Mesenchymal stem cell (in vitro differentiated cells and primary cell): ENCODE data around the gene DISC1.

Source experiments
- DNase-seq: peaks from one replicate; pipeline ENCODE4 v3.0.0-alpha.2; 2013
- H2AFZ ChIP-seq: one replicate; pipeline ENCODE4 v1.6.1; 2013; ENCODE audit warnings: low read depth, mild to moderate bottlenecking, control low read depth, inconsistent platforms, low read length, moderate library complexity
- H2AK5ac ChIP-seq: 2 replicates; pipeline ENCODE4 v1.6.1; 2013; ENCODE audit warnings: low read length, moderate library complexity, mild to moderate bottlenecking, inconsistent platforms; ENCODE audit not compliant: severe bottlenecking
- H2BK120ac ChIP-seq: one replicate; pipeline ENCODE4 v1.6.1; 2013; ENCODE audit warnings: low read depth, mild to moderate bottlenecking, inconsistent platforms, low read length, moderate library complexity
- H2BK12ac ChIP-seq, 2 experiments: one replicate each; pipeline ENCODE4 v1.6.1; 2013; ENCODE audit warnings: inconsistent platforms in 2 of 2, low read length in 2 of 2, mild to moderate bottlenecking in 2 of 2, moderate library complexity in 2 of 2, control low read depth in 1 of 2
- H2BK15ac ChIP-seq: one replicate; pipeline ENCODE4 v1.6.1; 2013; ENCODE audit warnings: mild to moderate bottlenecking, low read depth, inconsistent platforms; ENCODE audit not compliant: poor library complexity, severe bottlenecking
- H2BK5ac ChIP-seq: 2 replicates; pipeline ENCODE4 v1.6.1; 2013; ENCODE audit warnings: low read depth, mild to moderate bottlenecking, low read length, control low read depth, inconsistent platforms; ENCODE audit not compliant: poor library complexity, severe bottlenecking
- H3K14ac ChIP-seq, 2 experiments: one replicate each; pipeline ENCODE4 v1.6.1; 2013; ENCODE audit warnings: inconsistent platforms in 2 of 2, low read length in 2 of 2, control low read depth in 1 of 2, mild to moderate bottlenecking in 1 of 2, moderate library complexity in 1 of 2
- H3K18ac ChIP-seq, 2 experiments: one replicate each; pipeline ENCODE4 v1.6.1; 2013; ENCODE audit warnings: inconsistent platforms in 2 of 2, low read length in 2 of 2, control low read depth in 1 of 2, low read depth in 1 of 2, mild to moderate bottlenecking in 1 of 2
- H3K23ac ChIP-seq, 2 experiments: one replicate each; pipeline ENCODE4 v1.6.1; 2013; ENCODE audit warnings: inconsistent platforms in 2 of 2, low read length in 2 of 2, mild to moderate bottlenecking in 2 of 2, moderate library complexity in 2 of 2, control low read depth in 1 of 2
- H3K27ac ChIP-seq: 2 replicates; pipeline ENCODE4 v1.5.1; 2013; ENCODE audit warnings: mild to moderate bottlenecking, moderate library complexity, low read length, control low read depth, inconsistent platforms; ENCODE audit not compliant: poor library complexity, severe bottlenecking
- H3K27me3 ChIP-seq, 2 experiments: 2 replicates each; pipeline versions ENCODE4 v1.6.1 to v1.7.0; 2013; ENCODE audit warnings: low read length in 2 of 2, mild to moderate bottlenecking in 2 of 2, moderate library complexity in 2 of 2, control low read depth in 1 of 2, inconsistent platforms in 1 of 2; ENCODE audit not compliant: control insufficient read depth in 1 of 2, insufficient read depth in 1 of 2
- H3K36me3 ChIP-seq, 2 experiments: 2 replicates each; pipeline versions ENCODE4 v1.6.1 to v1.7.0; 2013; ENCODE audit warnings: low read length in 2 of 2, control low read depth in 1 of 2, inconsistent platforms in 1 of 2, low read depth in 1 of 2, mild to moderate bottlenecking in 1 of 2; ENCODE audit not compliant: insufficient read depth in 2 of 2, control insufficient read depth in 1 of 2
- H3K4ac ChIP-seq, 2 experiments: one replicate each; pipeline ENCODE4 v1.6.1; 2013; ENCODE audit warnings: inconsistent platforms in 2 of 2, low read length in 2 of 2, mild to moderate bottlenecking in 2 of 2, moderate library complexity in 2 of 2, control low read depth in 1 of 2, low read depth in 1 of 2
- H3K4me1 ChIP-seq: 2 replicates; pipeline ENCODE4 v1.6.1; 2013; ENCODE audit warnings: low read depth, low read length, control low read depth; ENCODE audit not compliant: control insufficient read depth, insufficient read depth
- H3K4me2 ChIP-seq: 2 replicates; pipeline ENCODE4 v1.6.1; 2013; ENCODE audit warnings: low read length, mild to moderate bottlenecking, inconsistent platforms; ENCODE audit not compliant: poor library complexity, severe bottlenecking
- H3K4me3 ChIP-seq, 2 experiments: 2 replicates each; pipeline versions ENCODE4 v1.5.1 to v1.7.0; 2013; ENCODE audit warnings: low read length in 2 of 2, mild to moderate bottlenecking in 2 of 2, control low read depth in 1 of 2, low read depth in 1 of 2; ENCODE audit not compliant: insufficient read depth in 1 of 2
- H3K79me1 ChIP-seq: replicated peaks from 2 replicates; pipeline ENCODE4 v1.6.1; 2013; ENCODE audit warnings: mild to moderate bottlenecking, control low read depth, low read length, inconsistent platforms; ENCODE audit not compliant: poor library complexity, severe bottlenecking
- H3K9ac ChIP-seq: 2 replicates; pipeline ENCODE4 v1.7.0; 2013; ENCODE audit warnings: mild to moderate bottlenecking, low read length, moderate library complexity
- H3K9me3 ChIP-seq: 2 replicates; pipeline ENCODE4 v1.7.0; 2013; ENCODE audit warnings: mild to moderate bottlenecking, low read length; ENCODE audit not compliant: control insufficient read depth
- H4K8ac ChIP-seq: one replicate; pipeline ENCODE4 v1.6.1; 2013; ENCODE audit warnings: inconsistent platforms, mild to moderate bottlenecking, low read length, moderate library complexity
- H4K91ac ChIP-seq: one replicate; pipeline ENCODE4 v1.6.1; 2013; ENCODE audit warnings: mild to moderate bottlenecking, low read length, inconsistent platforms
- WGBS: methylation state at CpG from one replicate; pipeline ENCODE4 v1.1.7; 2013; ENCODE audit warnings: mixed read lengths; 5-methylcytosine and 5-hydroxymethylcytosine counted together

DISC1 gene

GRCh38 chr1:231702804-231703203 lies 76.2 kb downstream of the DISC1 start:
- H3K4ac ChIP-seq, result no peak overlapping the region
- H3K36me3 ChIP-seq, result peaks cover 0 to 6% of the 10 kb centered on the region in 2 experiments
- H3K79me1 ChIP-seq, result peaks cover 17% of the 10 kb centered on the region
- H2BK5ac ChIP-seq, result no peak overlapping the region
- no CpG with 5 or more reads among the region's 1 CpG for WGBS
- H2BK12ac ChIP-seq, result no peak overlapping the region
- no peak overlapping the region for H3K4me2 ChIP-seq
- no peak overlapping the region for H2BK120ac ChIP-seq
- H3K4me3 ChIP-seq, result no peak overlapping the region
- no peak overlapping the region for H4K91ac ChIP-seq
- no peaks in the 10 kb centered on the region for H3K9me3 ChIP-seq
- H3K4me1 ChIP-seq, result peaks cover 2% of the 10 kb centered on the region
- H2AK5ac ChIP-seq, result no peak overlapping the region
- no peak overlapping the region for H2BK15ac ChIP-seq
- no peak overlapping the region for H3K23ac ChIP-seq
- peak; percentile 62 for DNase-seq
- no peak overlapping the region for H3K18ac ChIP-seq
- H3K14ac ChIP-seq, result no peak overlapping the region
- no peak overlapping the region for H2AFZ ChIP-seq
- H4K8ac ChIP-seq, result no peak overlapping the region
- H3K27ac ChIP-seq, result peak overlapping the region; percentile 37
- H3K27me3 ChIP-seq, result no peaks in the 10 kb centered on the region
- H3K9ac ChIP-seq, result no peak overlapping the region

- Histone ChIP-seq H3K9me3 (no peaks in the 10 kb centered on the region), H2BK12ac (no peak overlapping the region), H3K36me3 (peaks cover 0 to 6% of the 10 kb centered on the region in 2 experiments), H3K79me1 (peaks cover 14% of the 10 kb centered on the region), H3K4ac (no peak overlapping the region), H3K4me2 (no peak overlapping the region), H4K91ac (no peak overlapping the region), H3K27ac (no peak overlapping the region), H2BK5ac (no peak overlapping the region), H4K8ac (no peak overlapping the region), H2BK120ac (no peak overlapping the region), H2AK5ac (no peak overlapping the region), H3K27me3 (no peaks in the 10 kb centered on the region), H2BK15ac (no peak overlapping the region), H2AFZ (no peak overlapping the region), H3K18ac (no peak overlapping the region), H3K4me1 (peaks cover 2% of the 10 kb centered on the region), H3K4me3 (no peak overlapping the region), H3K9ac (no peak overlapping the region), H3K14ac (no peak overlapping the region), H3K23ac (no peak overlapping the region)
- DNase-seq, result no peak
- WGBS, result 94% methylated on average over 5 of the region's 6 CpGs
Observed at GRCh38 chr1:231705806-231706760, 79.5 kb downstream of the DISC1 start.

GRCh38 chr1:231706934-231707333 lies 80.3 kb downstream of the DISC1 start:
- no peak overlapping the region for H2BK120ac ChIP-seq
- no peak overlapping the region for H3K9ac ChIP-seq
- H2BK12ac ChIP-seq, result no peak overlapping the region
- no peak for DNase-seq
- WGBS, result 89% methylated on average over 3 of the region's 3 CpGs
- no peaks in the 10 kb centered on the region for H3K27me3 ChIP-seq
- H3K79me1 ChIP-seq, result peaks cover 18% of the 10 kb centered on the region
- H3K27ac ChIP-seq, result no peak overlapping the region
- no peaks in the 10 kb centered on the region for H3K9me3 ChIP-seq
- H2BK15ac ChIP-seq, result no peak overlapping the region
- H2AK5ac ChIP-seq, result no peak overlapping the region
- H3K4me2 ChIP-seq, result no peak overlapping the region
- no peak overlapping the region for H2AFZ ChIP-seq
- no peak overlapping the region for H3K4me3 ChIP-seq
- H3K14ac ChIP-seq, result no peak overlapping the region
- peaks cover 0 to 6% of the 10 kb centered on the region in 2 experiments for H3K36me3 ChIP-seq
- H2BK5ac ChIP-seq, result no peak overlapping the region
- H3K4me1 ChIP-seq, result peaks cover 2% of the 10 kb centered on the region
- no peak overlapping the region for H3K18ac ChIP-seq
- no peak overlapping the region for H3K4ac ChIP-seq
- H4K8ac ChIP-seq, result no peak overlapping the region
- no peak overlapping the region for H3K23ac ChIP-seq
- no peak overlapping the region for H4K91ac ChIP-seq

GRCh38 chr1:231707407-231707806 lies 80.8 kb downstream of the DISC1 start:
- Histone ChIP-seq H2BK5ac (no peak overlapping the region), H2BK12ac (no peak overlapping the region), H3K9ac (no peak overlapping the region), H3K4me1 (peaks cover 2% of the 10 kb centered on the region), H3K79me1 (peaks cover 18% of the 10 kb centered on the region), H3K4ac (no peak overlapping the region), H3K9me3 (no peaks in the 10 kb centered on the region), H3K27me3 (no peaks in the 10 kb centered on the region), H3K36me3 (peaks cover 0 to 6% of the 10 kb centered on the region in 2 experiments), H3K18ac (no peak overlapping the region), H3K4me3 (no peak overlapping the region), H3K23ac (no peak overlapping the region), H2BK120ac (no peak overlapping the region), H2BK15ac (no peak overlapping the region), H3K27ac (no peak overlapping the region), H4K8ac (no peak overlapping the region), H3K4me2 (no peak overlapping the region), H2AK5ac (no peak overlapping the region), H2AFZ (no peak overlapping the region), H3K14ac (no peak overlapping the region), H4K91ac (no peak overlapping the region)
- no peak for DNase-seq
